Esophagus (tissue), 2 donors: Measurements from ENCODE around the gene ATP5PD. TPM values are rescaled to one million over a fixed set of nuclear protein-coding genes. Genes with fewer than 3 reads are reported as not detected.
"Not testable (repeated sequence)": the region's sequence is repeated elsewhere in the genome, so short reads cannot be mapped to it uniquely, and the experiment has no call there.

ENCODE experiments used
- H3K27ac ChIP-seq, 2 donors: one replicate each; pipeline ENCODE4 v1.5.1; 2013; ENCODE audit warnings: low read depth in 2 of 2, mild to moderate bottlenecking in 2 of 2, inconsistent platforms in 1 of 2, low read length in 1 of 2, moderate library complexity in 1 of 2
- H3K27me3 ChIP-seq, 2 donors: one replicate each; pipeline ENCODE4 v1.6.1; 2013; ENCODE audit warnings: low read length in 2 of 2, control low read depth in 1 of 2, mild to moderate bottlenecking in 1 of 2; ENCODE audit not compliant: insufficient read depth in 2 of 2, control insufficient read depth in 1 of 2
- H3K36me3 ChIP-seq, 2 donors: one replicate each; pipeline ENCODE4 v1.6.1; 2013; ENCODE audit warnings: low read length in 1 of 2; ENCODE audit not compliant: control insufficient read depth in 2 of 2, insufficient read depth in 2 of 2
- H3K4me1 ChIP-seq, 2 donors: one replicate each; pipeline ENCODE4 v1.6.1; 2013; ENCODE audit warnings: low read length in 1 of 2; ENCODE audit not compliant: control insufficient read depth in 2 of 2, insufficient read depth in 2 of 2
- H3K4me3 ChIP-seq, 2 donors: one replicate each; pipeline ENCODE4 v1.5.1; 2013; ENCODE audit warnings: low read length in 2 of 2, mild to moderate bottlenecking in 2 of 2, low read depth in 1 of 2, moderate library complexity in 1 of 2
- H3K9me3 ChIP-seq, 2 donors: one replicate each; pipeline ENCODE4 v1.6.1; 2013; ENCODE audit warnings: mild to moderate bottlenecking in 2 of 2, low read depth in 1 of 2, low read length in 1 of 2, moderate library complexity in 1 of 2; ENCODE audit not compliant: control insufficient read depth in 2 of 2, insufficient read depth in 1 of 2
- WGBS, 2 donors: extraction: QIAGEN DNeasy Blood & Tissue Kit; methylation state at CpG; one replicate each; pipeline ENCODE4 v1.1.7; 2013; 5-methylcytosine and 5-hydroxymethylcytosine counted together
- polyA plus RNA-seq, 2 donors: library from polyadenylated mRNA; stranded (reverse); fragments of 200-250 nt; gene quantifications; one replicate each; pipeline ENCODE4 v1.2.3, GENCODE V29; 2013
- donor health status: healthy with polysubstance abuse.
- donor health status: Bipolar disorder and iron deficiency.

The ATP5PD gene
- polyA plus RNA-seq, 2 donors, result 465 to 697 TPM

DNA sequence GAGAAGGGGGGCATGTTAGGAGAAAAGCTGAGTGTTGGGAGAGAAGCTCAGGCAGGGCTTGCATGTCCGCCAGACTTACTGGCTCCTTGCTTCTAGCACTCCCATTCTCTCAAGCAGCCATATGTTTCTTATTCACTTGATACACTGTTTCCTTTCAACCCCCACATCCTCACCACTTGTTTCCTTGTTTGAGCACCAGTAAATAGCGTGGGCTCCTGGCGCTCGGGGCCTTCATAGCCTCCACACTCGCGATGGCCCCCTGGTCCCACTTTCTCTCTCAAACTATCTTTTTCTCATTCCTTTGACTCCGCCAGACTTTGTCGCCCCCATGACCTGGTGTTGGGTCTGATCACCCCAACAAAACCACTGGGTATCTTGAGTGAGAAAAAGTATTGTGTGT is 16.6 kb downstream of the ATP5PD start:
- no peak overlapping the region for H3K4me3 ChIP-seq
- H3K27ac ChIP-seq, result no peak overlapping the region
- no peaks in the 10 kb centered on the region for H3K27me3 ChIP-seq
- H3K4me1 ChIP-seq, result peaks cover 0 to 4% of the 10 kb centered on the region in 2 donors
- H3K36me3 ChIP-seq, result no peaks in the 10 kb centered on the region
- WGBS, 2 donors, result 76 to 92% methylated on average over 8 of the region's 8 CpGs
- no peaks in the 10 kb centered on the region for H3K9me3 ChIP-seq

DNA sequence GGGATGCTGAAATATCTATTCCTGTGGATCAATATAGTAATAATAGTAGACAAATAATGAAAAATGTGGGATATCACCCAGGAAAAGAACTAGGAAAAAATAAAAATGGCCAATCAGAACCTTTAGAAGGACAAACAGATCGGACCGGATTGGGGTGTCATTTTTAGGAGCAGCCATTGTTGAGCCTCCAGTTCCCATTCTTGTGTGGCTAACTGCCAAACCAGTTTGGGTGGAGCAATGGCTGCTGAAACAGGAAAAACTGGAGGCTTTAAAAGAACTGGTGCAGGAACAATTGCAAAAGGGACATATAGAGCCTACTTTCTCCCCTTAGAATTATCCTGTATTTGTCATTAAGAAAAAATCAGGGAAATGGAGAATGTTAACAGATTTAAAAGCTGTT is 20.1 kb downstream of the ATP5PD start:
- peak overlapping the region; percentile 60 to 65 for H3K27ac ChIP-seq
- not testable (repeated sequence) for H3K4me1 ChIP-seq, H3K9me3 ChIP-seq, H3K36me3 ChIP-seq, H3K4me3 ChIP-seq, H3K27me3 ChIP-seq
- WGBS, 2 donors, result 54% methylated on average over 2 of the region's 2 CpGs

- H3K36me3 ChIP-seq, H3K27ac ChIP-seq, H3K4me1 ChIP-seq, H3K27me3 ChIP-seq, H3K4me3 ChIP-seq, H3K9me3 ChIP-seq: not testable (repeated sequence)
- 84 to 87% methylated on average over 9 of the region's 9 CpGs for WGBS, 2 donors
Measured at GRCh38 chr17:75025398-75025734, 21.4 kb downstream of the ATP5PD start.

GRCh38 chr17:75024686-75025397 is 21.9 kb downstream of the ATP5PD start:
- H3K36me3 ChIP-seq, result peaks cover 0 to 8% of the 10 kb centered on the region in 2 donors
- H3K27ac ChIP-seq, result no peak overlapping the region
- H3K4me3 ChIP-seq, result no peak overlapping the region
- H3K4me1 ChIP-seq, result no peaks in the 10 kb centered on the region
- WGBS, 2 donors, result 87 to 89% methylated on average over 10 of the region's 10 CpGs
- H3K27me3 ChIP-seq, result no peaks in the 10 kb centered on the region
- no peaks in the 10 kb centered on the region for H3K9me3 ChIP-seq

GRCh38 chr17:75020331-75021110 is 26.2 kb downstream of the ATP5PD start:
- Histone ChIP-seq H3K4me1 (no peaks in the 10 kb centered on the region), H3K36me3 (peaks cover 0 to 10% of the 10 kb centered on the region in 2 donors), H3K9me3 (no peaks in the 10 kb centered on the region), H3K27ac (no peak overlapping the region), H3K27me3 (no peaks in the 10 kb centered on the region), H3K4me3 (no peak overlapping the region)
- WGBS, 2 donors, result 85 to 86% methylated on average over 19 of the region's 19 CpGs

DNA sequence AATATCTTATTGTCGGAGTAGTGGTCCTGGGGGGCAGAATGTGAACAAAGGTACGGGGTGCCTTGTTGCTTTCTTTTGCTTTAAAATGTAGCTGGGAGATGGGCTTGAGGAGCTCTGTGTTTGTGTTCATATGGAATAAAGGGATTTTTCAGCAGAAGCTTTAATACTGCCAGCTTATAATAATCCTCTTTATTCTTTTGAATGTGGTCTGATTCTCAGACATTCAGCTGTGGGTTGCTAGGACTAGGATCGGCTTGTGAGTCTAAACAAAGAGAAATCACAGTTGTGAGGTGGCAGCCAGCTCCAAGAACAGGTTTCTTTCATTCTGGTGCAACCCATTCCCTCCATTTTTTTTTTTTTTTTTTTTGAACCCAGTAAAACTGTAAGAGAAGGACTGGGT is 27.1 kb downstream of the ATP5PD start:
- no peak overlapping the region for H3K4me3 ChIP-seq
- H3K36me3 ChIP-seq, result peaks cover 0 to 10% of the 10 kb centered on the region in 2 donors
- no peaks in the 10 kb centered on the region for H3K27me3 ChIP-seq
- 88 to 98% methylated on average over 3 of the region's 3 CpGs for WGBS, 2 donors
- H3K9me3 ChIP-seq, result no peaks in the 10 kb centered on the region
- no peaks in the 10 kb centered on the region for H3K4me1 ChIP-seq
- H3K27ac ChIP-seq, result no peak overlapping the region

DNA sequence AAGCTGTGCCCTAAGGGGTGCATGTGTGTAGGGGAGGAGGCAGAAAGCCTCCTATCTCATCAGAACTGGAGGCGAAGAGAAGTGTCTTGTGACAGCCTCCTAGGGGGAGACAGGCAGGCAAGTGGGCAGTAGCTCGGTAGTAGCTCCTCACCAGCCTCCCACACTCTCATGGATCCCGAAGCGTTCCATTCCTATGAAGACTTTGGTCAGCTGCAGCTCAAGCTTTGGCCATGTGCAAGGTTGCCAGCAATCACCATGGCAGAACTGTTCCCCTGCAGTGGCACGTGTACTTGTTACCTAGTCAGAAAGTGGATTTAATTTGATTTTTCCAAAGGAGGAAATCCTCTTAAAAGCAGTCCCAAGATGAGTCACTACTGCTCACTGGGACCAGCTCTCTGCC is 27.6 kb downstream of the ATP5PD start:
- H3K27me3 ChIP-seq, result no peaks in the 10 kb centered on the region
- 88 to 91% methylated on average over 5 of the region's 5 CpGs for WGBS, 2 donors
- H3K4me1 ChIP-seq, result no peaks in the 10 kb centered on the region
- H3K36me3 ChIP-seq, result peaks cover 0 to 10% of the 10 kb centered on the region in 2 donors
- no peak overlapping the region for H3K4me3 ChIP-seq
- H3K27ac ChIP-seq, result no peak overlapping the region
- no peaks in the 10 kb centered on the region for H3K9me3 ChIP-seq

GRCh38 chr17:75013092-75013559 is 33.6 kb downstream of the ATP5PD start:
- peaks cover 3 to 5% of the 10 kb centered on the region in 2 donors for H3K4me1 ChIP-seq
- H3K4me3 ChIP-seq, result peak overlapping the region; percentile 76 to 89
- peaks cover 0 to 2% of the 10 kb centered on the region in 2 donors for H3K36me3 ChIP-seq
- H3K27ac ChIP-seq, result peak overlapping the region; percentile 83 to 84
- 1 to 2% methylated on average over 10 of the region's 10 CpGs for WGBS, 2 donors
- H3K9me3 ChIP-seq, result no peaks in the 10 kb centered on the region
- H3K27me3 ChIP-seq, result no peaks in the 10 kb centered on the region

GRCh38 chr17:75012346-75013091 is 34.2 kb downstream of the ATP5PD start, which contains the start of gene MRPL58:
Gene MRPL58, plus strand, starts transcription at chr17:75012670. Its CDS starts 17 bp downstream, at chr17:75012687.
- Histone ChIP-seq H3K9me3 (no peaks in the 10 kb centered on the region), H3K27ac (peak within 1 kb of the TSS; percentile 83 to 84), H3K4me3 (peak within 1 kb of the TSS; percentile 76 to 89), H3K4me1 (peaks cover 3 to 5% of the 10 kb centered on the region in 2 donors), H3K27me3 (no peaks in the 10 kb centered on the region), H3K36me3 (peaks cover 0 to 2% of the 10 kb centered on the region in 2 donors)
- 2% methylated on average over 53 to 63 of the region's 63 CpGs for WGBS, 2 donors
